DMS79 (cell line): ENCODE data around the gene FOXA3.

Experiments
- DNase-seq: peaks from one replicate; lab custom pipeline; 2025; lab: John Stamatoyannopoulos, UW

The FOXA3 gene

GRCh38 chr19:45863840-45864628, at the start of gene FOXA3:
TSS of gene FOXA3 (plus strand) at chr19:45864326. CDS start at chr19:45864457, 131 bp downstream.
- DNase-seq: no peak

- DNase-seq: no peak
Measured at GRCh38 chr19:45814851-45815480, 49.2 kb upstream of the FOXA3 start, which contains the start of gene RSPH6A. TSS of gene RSPH6A (minus strand) at chr19:45815308. CDS start at chr19:45815176, 132 bp downstream.

GRCh38 chr19:45815481-45816216, 48.5 kb upstream of the FOXA3 start:
- DNase-seq: no peak

- DNase-seq: no peak
Measured at GRCh38 chr19:45816236-45817009, 47.7 kb upstream of the FOXA3 start.

- DNase-seq: peak; percentile 44
Measured at GRCh38 chr19:45817010-45817724, 47.0 kb upstream of the FOXA3 start.

GRCh38 chr19:45817725-45818301, 46.3 kb upstream of the FOXA3 start:
- DNase-seq: no peak

- no peak for DNase-seq
Measured at GRCh38 chr19:45819769-45820168, 44.4 kb upstream of the FOXA3 start.

- DNase-seq: no peak
Measured at GRCh38 chr19:45820413-45821102, 43.6 kb upstream of the FOXA3 start.

GRCh38 chr19:45821103-45821521, 43.0 kb upstream of the FOXA3 start:
- DNase-seq: no peak

GRCh38 chr19:45821570-45821969, 42.6 kb upstream of the FOXA3 start:
- no peak for DNase-seq

GRCh38 chr19:45822716-45823115, 41.4 kb upstream of the FOXA3 start:
- no peak for DNase-seq

GRCh38 chr19:45823182-45823581, 40.9 kb upstream of the FOXA3 start:
- no peak for DNase-seq

GRCh38 chr19:45824041-45824471, 40.1 kb upstream of the FOXA3 start:
- DNase-seq: peak; percentile 17

- no peak for DNase-seq
Measured at GRCh38 chr19:45824531-45825262, 39.4 kb upstream of the FOXA3 start.

GRCh38 chr19:45825263-45825605, 38.9 kb upstream of the FOXA3 start:
- no peak for DNase-seq

- DNase-seq: no peak
Measured at GRCh38 chr19:45825917-45826893, 37.9 kb upstream of the FOXA3 start.

- no peak for DNase-seq
Measured at GRCh38 chr19:45826934-45827333, 37.2 kb upstream of the FOXA3 start.

- no peak for DNase-seq
Measured at GRCh38 chr19:45827459-45828093, 36.5 kb upstream of the FOXA3 start.
